Activated CD4-positive, alpha-beta T cell treated with anti-CD3 and anti-CD28 coated beads for 36 hours (primary cell): ENCODE results near the gene NEO1. TPM values are rescaled to one million over a fixed set of nuclear protein-coding genes. Genes with fewer than 3 reads are reported as not detected.
"Not testable (repeated sequence)": the region's sequence is repeated elsewhere in the genome, so short reads cannot be mapped to it uniquely, and the experiment has no call there.

Experiments
- ATAC-seq: fragments of 200-7000 bp; cut with Tn5 transposase; one replicate; pipeline ENCODE4 v1.10.0; 2021; ENCODE audit warnings: mild to moderate bottlenecking, moderate library complexity
- CTCF ChIA-PET: fragments of 350-600 bp; sonication (Branson Sonifier 250); formaldehyde crosslinking; loops from one replicate; lab custom pipeline; 2021; ENCODE audit warnings: antibody characterized with exemption; lab: Charles Lee
- POLR2A ChIA-PET: fragments of 350-600 bp; sonication (Branson Sonifier 250); formaldehyde crosslinking; loops from one replicate; lab custom pipeline; 2021; ENCODE audit warnings: antibody characterized with exemption, inconsistent platforms; lab: Charles Lee
- DNase-seq: peaks from one replicate; pipeline ENCODE4 v3.0.0-alpha.2; 2020
- H3K27ac Mint-ChIP-seq: one replicate; pipeline ENCODE4 v1.8.0; 2021; ENCODE audit warnings: mixed read lengths
- H3K27me3 Mint-ChIP-seq: one replicate; pipeline ENCODE4 v1.8.0; 2021; ENCODE audit warnings: mixed read lengths
- H3K36me3 Mint-ChIP-seq: one replicate; pipeline ENCODE4 v1.8.0; 2021; ENCODE audit warnings: low read depth, mixed read lengths
- H3K4me1 Mint-ChIP-seq: one replicate; pipeline ENCODE4 v1.8.0; 2021; ENCODE audit warnings: mixed read lengths
- H3K4me3 Mint-ChIP-seq: one replicate; pipeline ENCODE4 v1.8.0; 2021; ENCODE audit warnings: mild to moderate bottlenecking, moderate library complexity, mixed read lengths
- H3K9me3 Mint-ChIP-seq: one replicate; pipeline ENCODE4 v1.8.0; 2021; ENCODE audit warnings: low read depth, mixed read lengths
- intact Hi-C, 2 experiments: fragments of 100-400 bp; cut with DNase I in 1 of 2; cut with micrococcal nuclease in 1 of 2; formaldehyde crosslinking; loops; one replicate each; pipeline versions ENCODE4 v1.14.2 to v1.15.1; 2022 to 2024; cut with DNase I, micrococcal nuclease
- total RNA-seq, 2 experiments: library from RNA; stranded (reverse); gene quantifications; one replicate each; pipeline ENCODE4 v1.2.3, GENCODE V29; 2021

NEO1 gene
- total RNA-seq, 2 experiments from 2014 or later: 6.6 to 8.0 TPM

DNA sequence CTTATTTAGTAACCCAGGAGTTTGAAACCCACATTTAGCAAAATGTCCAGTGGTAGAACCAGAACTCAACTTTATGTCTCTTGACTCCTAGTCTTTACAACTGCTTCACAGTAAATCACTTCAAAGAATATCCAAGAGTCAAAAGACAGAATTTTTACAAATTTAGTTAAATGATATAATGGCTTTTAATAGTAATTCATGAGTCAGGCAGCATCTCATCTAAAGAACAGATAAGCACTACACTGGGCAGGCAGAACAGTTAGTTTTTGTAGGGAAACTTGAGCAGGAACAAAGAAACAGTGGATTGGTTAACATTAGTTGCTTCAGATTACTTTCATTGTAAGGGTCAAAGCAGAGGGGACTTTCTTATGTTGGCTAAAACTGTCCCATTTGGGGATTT is 120.2 kb downstream of the NEO1 start:
- H3K27me3 Mint-ChIP-seq: no peaks in the 10 kb centered on the region
- ChIA-PET POLR2A (no interaction called here), CTCF (no interaction called here)
- no peak overlapping the region for H3K27ac Mint-ChIP-seq
- intact Hi-C loops: no loop called here
- H3K4me1 Mint-ChIP-seq: no peaks in the 10 kb centered on the region
- no peak overlapping the region for H3K4me3 Mint-ChIP-seq
- ATAC-seq (no peak), DNase-seq (no peak)
- H3K36me3 Mint-ChIP-seq: peaks cover 1% of the 10 kb centered on the region
- no peaks in the 10 kb centered on the region for H3K9me3 Mint-ChIP-seq

DNA sequence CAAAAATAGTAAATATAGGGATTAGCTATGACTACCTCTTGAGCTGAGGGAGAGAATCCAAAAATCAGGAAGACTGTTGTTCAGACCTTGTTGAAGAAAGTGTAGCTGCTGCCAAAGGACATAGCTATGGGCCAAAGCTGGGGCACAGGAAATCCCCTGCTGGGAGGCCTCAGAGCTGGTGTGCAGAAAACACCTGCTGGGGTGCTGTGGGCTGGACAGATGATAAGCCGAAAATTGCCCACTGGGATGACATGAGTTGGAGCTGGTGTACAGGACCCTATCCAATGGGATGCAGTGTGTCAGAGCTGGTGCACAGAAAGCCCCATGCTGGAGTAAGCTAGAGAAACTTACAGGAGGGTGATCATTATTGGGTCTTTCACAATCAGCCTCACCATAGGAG is 121.9 kb downstream of the NEO1 start:
- no peak for ATAC-seq
- no peak for DNase-seq
- intact Hi-C loops: no loop called here
- Mint-ChIP-seq H3K4me3 (no peak overlapping the region), H3K4me1 (no peaks in the 10 kb centered on the region), H3K27ac (no peak overlapping the region), H3K27me3 (no peaks in the 10 kb centered on the region), H3K9me3 (no peaks in the 10 kb centered on the region), H3K36me3 (peaks cover 1% of the 10 kb centered on the region)
- POLR2A ChIA-PET: no interaction called here
- CTCF ChIA-PET: interaction anchor here (0.9 kb wide), 1 partner anchor 66 kb away, joined by 5 read pairs; no protein-coding TSS in a partner anchor

DNA sequence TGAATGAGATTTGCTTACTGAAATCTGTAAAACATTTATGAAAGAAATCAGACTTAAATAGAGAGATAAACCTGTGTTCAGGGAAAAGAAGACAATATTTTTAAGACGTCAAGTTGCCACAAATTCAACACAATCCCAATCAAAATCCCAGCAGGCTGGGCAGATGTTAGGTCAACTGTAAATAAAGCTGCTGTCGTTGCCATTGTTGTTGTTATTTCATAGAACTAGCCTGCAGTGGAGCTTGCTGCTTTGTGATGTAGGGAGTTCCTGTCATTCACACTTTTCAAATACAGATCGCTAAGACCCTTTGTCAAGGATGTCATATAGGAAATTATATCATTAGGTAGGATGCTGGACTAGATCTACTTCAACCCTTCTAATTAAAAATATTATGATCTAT is 123.1 kb downstream of the NEO1 start:
- H3K4me3 Mint-ChIP-seq: no peak overlapping the region
- H3K36me3 Mint-ChIP-seq: peaks cover 1% of the 10 kb centered on the region
- intact Hi-C loops: no loop called here
- ChIA-PET POLR2A (no interaction called here), CTCF (interaction anchor here (0.6 to 1.7 kb wide), 4 partner anchors 40 to 66 kb away, joined by 3 to 4 read pairs (median 4); no protein-coding TSS in a partner anchor)
- H3K27ac Mint-ChIP-seq: no peak overlapping the region
- no peaks in the 10 kb centered on the region for H3K4me1 Mint-ChIP-seq
- peaks cover 1% of the 10 kb centered on the region for H3K9me3 Mint-ChIP-seq
- H3K27me3 Mint-ChIP-seq: no peaks in the 10 kb centered on the region
- DNase-seq (no peak), ATAC-seq (no peak)

GRCh38 chr15:73176598-73176997 is 124.3 kb downstream of the NEO1 start:
- ChIA-PET POLR2A (no interaction called here), CTCF (interaction anchor here (1.7 kb wide), 1 partner anchor 48 kb away, joined by 4 read pairs; no protein-coding TSS in a partner anchor)
- DNase-seq (no peak), ATAC-seq (no peak)
- intact Hi-C loops: no loop called here
- no peaks in the 10 kb centered on the region for H3K27me3 Mint-ChIP-seq
- H3K4me3 Mint-ChIP-seq: no peak overlapping the region
- peaks cover 2% of the 10 kb centered on the region for H3K9me3 Mint-ChIP-seq
- H3K27ac Mint-ChIP-seq: no peak overlapping the region
- H3K4me1 Mint-ChIP-seq: no peaks in the 10 kb centered on the region
- H3K36me3 Mint-ChIP-seq: peaks cover 12% of the 10 kb centered on the region

DNA sequence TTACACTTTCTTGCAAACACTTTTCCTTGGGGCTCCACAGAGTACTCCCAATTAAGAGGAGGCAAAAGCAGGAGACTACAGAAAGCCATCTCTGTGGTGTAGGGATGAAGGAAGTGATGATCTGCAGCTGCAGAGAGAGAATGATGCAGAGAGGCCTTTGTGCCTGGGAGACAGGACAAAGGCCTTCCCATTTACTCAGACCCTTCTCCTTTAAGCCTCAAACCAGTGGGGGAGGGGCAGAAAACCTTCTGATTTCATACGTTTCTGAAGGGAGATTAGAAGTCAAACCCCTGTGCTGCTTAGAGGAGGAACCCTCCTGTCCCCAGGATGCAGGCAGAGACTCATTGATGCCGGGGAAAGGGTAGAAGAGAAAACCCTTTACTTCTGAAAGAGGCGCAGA is 130.8 kb downstream of the NEO1 start:
- H3K4me3 Mint-ChIP-seq: no peak overlapping the region
- ChIA-PET CTCF (no interaction called here), POLR2A (no interaction called here)
- ATAC-seq (no peak), DNase-seq (no peak)
- H3K27me3 Mint-ChIP-seq: no peaks in the 10 kb centered on the region
- H3K9me3 Mint-ChIP-seq: peaks cover 17% of the 10 kb centered on the region
- H3K36me3 Mint-ChIP-seq: peaks cover 29% of the 10 kb centered on the region
- intact Hi-C loops: no loop called here
- H3K27ac Mint-ChIP-seq: no peak overlapping the region
- H3K4me1 Mint-ChIP-seq: no peaks in the 10 kb centered on the region

DNA sequence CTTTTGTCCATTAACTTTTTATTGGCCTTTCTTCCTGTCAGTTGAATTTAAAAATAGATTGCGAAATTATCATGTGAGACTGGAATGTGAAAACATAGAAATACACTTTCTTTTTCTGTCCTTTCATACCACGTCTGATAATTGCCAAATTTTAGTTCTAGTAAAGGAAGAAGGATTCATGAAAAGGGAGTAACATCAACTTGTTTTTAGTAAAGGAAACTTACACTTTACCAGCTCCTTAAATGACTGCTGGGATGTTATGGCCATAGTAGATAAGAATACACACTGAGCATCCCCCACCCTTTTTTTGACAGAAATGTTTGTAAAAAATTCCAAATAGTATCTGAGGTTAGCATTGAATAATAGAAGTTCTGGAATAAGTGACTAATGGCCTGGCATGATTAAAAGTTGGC is 137.9 kb downstream of the NEO1 start:
- H3K27ac Mint-ChIP-seq: no peak overlapping the region
- H3K4me3 Mint-ChIP-seq: no peak overlapping the region
- no peaks in the 10 kb centered on the region for H3K27me3 Mint-ChIP-seq
- intact Hi-C loops: no loop called here
- CTCF ChIA-PET: interaction anchor here (0.6 to 1.2 kb wide), 2 partner anchors 10 to 283 kb away, joined by 3 read pairs; no protein-coding TSS in a partner anchor
- no peaks in the 10 kb centered on the region for H3K36me3 Mint-ChIP-seq
- H3K9me3 Mint-ChIP-seq: no peaks in the 10 kb centered on the region
- POLR2A ChIA-PET: no interaction called here
- peaks cover 5% of the 10 kb centered on the region for H3K4me1 Mint-ChIP-seq
- ATAC-seq (no peak), DNase-seq (no peak)

- Mint-ChIP-seq H3K4me3 (no peak overlapping the region), H3K27me3 (no peaks in the 10 kb centered on the region), H3K4me1 (peaks cover 8% of the 10 kb centered on the region), H3K9me3 (no peaks in the 10 kb centered on the region), H3K27ac (no peak overlapping the region), H3K36me3 (peaks cover 3% of the 10 kb centered on the region)
- ATAC-seq: no peak
- ChIA-PET CTCF (interaction anchor here (0.6 kb wide), 1 partner anchor 693 kb away, joined by 3 read pairs; no protein-coding TSS in a partner anchor), POLR2A (no interaction called here)
- DNase-seq: no peak
- intact Hi-C loops: no loop called here
These were observed 142.9 kb downstream of the NEO1 start for GRCh38 chr15:73195166-73195565.

- Mint-ChIP-seq H3K9me3 (no peaks in the 10 kb centered on the region), H3K4me3 (no peak overlapping the region), H3K4me1 (peaks cover 4% of the 10 kb centered on the region), H3K27me3 (no peaks in the 10 kb centered on the region), H3K27ac (no peak overlapping the region), H3K36me3 (peaks cover 3% of the 10 kb centered on the region)
- no peak for ATAC-seq
- CTCF ChIA-PET: interaction anchor here (0.7 kb wide), 1 partner anchor 110 kb away, joined by 3 read pairs; no protein-coding TSS in a partner anchor
- DNase-seq: no peak
- intact Hi-C loops: no loop called here
- POLR2A ChIA-PET: no interaction called here
These were observed 143.8 kb downstream of the NEO1 start for GRCh38 chr15:73196113-73196512.

- no peak for DNase-seq
- ATAC-seq: no peak
- POLR2A ChIA-PET: no interaction called here
- Mint-ChIP-seq H3K4me1 (peaks cover 4% of the 10 kb centered on the region), H3K36me3 (peaks cover 17% of the 10 kb centered on the region), H3K27me3 (no peaks in the 10 kb centered on the region), H3K9me3 (peaks cover 2% of the 10 kb centered on the region), H3K27ac (no peak overlapping the region), H3K4me3 (no peak overlapping the region)
- CTCF ChIA-PET: interaction anchor here (1.2 kb wide), 1 partner anchor 10 kb away, joined by 3 read pairs; no protein-coding TSS in a partner anchor
- intact Hi-C loops: no loop called here
These were observed 148.1 kb downstream of the NEO1 start for GRCh38 chr15:73200339-73200738.

DNA sequence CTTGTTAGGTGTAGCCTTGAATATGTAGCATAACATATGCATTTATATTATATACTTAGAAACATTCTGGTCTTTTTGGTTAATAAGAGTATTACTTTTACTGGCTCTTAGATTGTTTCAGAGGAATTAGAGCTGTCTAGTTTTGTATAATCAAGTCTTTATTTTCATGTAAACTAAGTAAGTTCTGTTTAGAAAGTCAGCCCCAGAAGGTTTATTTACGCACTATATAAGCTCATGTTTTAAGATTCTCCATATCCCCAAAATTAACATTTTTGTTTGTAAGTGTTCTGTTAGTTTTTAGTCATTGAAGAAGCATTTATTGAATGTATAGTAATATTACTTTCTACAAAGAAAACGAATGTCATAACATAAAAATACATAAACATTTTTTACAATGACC is 158.4 kb downstream of the NEO1 start:
- no peaks in the 10 kb centered on the region for H3K4me1 Mint-ChIP-seq
- DNase-seq (no peak), ATAC-seq (no peak)
- ChIA-PET POLR2A (no interaction called here), CTCF (interaction anchor here (1.0 kb wide), 1 partner anchor 82 kb away, joined by 3 read pairs; no protein-coding TSS in a partner anchor)
- H3K36me3 Mint-ChIP-seq: peaks cover 3% of the 10 kb centered on the region
- no peak overlapping the region for H3K4me3 Mint-ChIP-seq
- intact Hi-C loops: no loop called here
- no peaks in the 10 kb centered on the region for H3K27me3 Mint-ChIP-seq
- peaks cover 2% of the 10 kb centered on the region for H3K9me3 Mint-ChIP-seq
- H3K27ac Mint-ChIP-seq: no peak overlapping the region

- Mint-ChIP-seq H3K4me3 (no peak overlapping the region), H3K27me3 (no peaks in the 10 kb centered on the region), H3K36me3 (peaks cover 3% of the 10 kb centered on the region), H3K9me3 (peaks cover 2% of the 10 kb centered on the region), H3K27ac (no peak overlapping the region), H3K4me1 (no peaks in the 10 kb centered on the region)
- CTCF ChIA-PET: interaction anchor here (0.9 to 1.1 kb wide), 2 partner anchors 21 to 61 kb away, joined by 4 to 5 read pairs; no protein-coding TSS in a partner anchor
- POLR2A ChIA-PET: no interaction called here
- no peak for DNase-seq
- no peak for ATAC-seq
- intact Hi-C loops: no loop called here
These were observed 160.2 kb downstream of the NEO1 start for GRCh38 chr15:73212424-73212823.

GRCh38 chr15:73221450-73221849 is 169.2 kb downstream of the NEO1 start:
- ATAC-seq, H3K4me3 Mint-ChIP-seq, DNase-seq, H3K36me3 Mint-ChIP-seq, POLR2A ChIA-PET, H3K9me3 Mint-ChIP-seq, intact Hi-C loops, CTCF ChIA-PET, H3K27me3 Mint-ChIP-seq, H3K27ac Mint-ChIP-seq: not testable (repeated sequence)
- H3K4me1 Mint-ChIP-seq: peaks cover 12% of the 10 kb centered on the region
